ENCODE data around the gene HUNK.
"Not testable (repeated sequence)": the region's sequence is repeated elsewhere in the genome, so short reads cannot be mapped to it uniquely, and the experiment has no call there.

HUNK gene

DNA sequence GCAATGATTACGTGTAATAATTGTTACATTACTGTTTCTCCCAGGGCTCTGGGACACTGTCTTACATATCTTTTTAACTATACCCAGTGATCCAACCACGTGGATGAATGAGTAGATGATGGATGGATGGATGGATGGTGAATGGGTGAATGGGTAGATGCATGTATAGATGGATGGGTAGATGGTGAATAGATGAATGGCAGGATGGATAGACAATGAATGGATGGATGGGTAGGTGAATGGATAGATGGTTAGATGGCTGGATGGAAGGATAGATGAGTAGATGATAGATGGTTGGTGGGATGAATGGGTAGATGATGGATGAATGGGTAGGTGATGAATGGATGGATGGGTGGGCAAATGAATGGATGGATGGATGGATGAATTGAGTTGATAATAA, 135.9 kb downstream of the HUNK start:
- no peak for DNase-seq

DNA sequence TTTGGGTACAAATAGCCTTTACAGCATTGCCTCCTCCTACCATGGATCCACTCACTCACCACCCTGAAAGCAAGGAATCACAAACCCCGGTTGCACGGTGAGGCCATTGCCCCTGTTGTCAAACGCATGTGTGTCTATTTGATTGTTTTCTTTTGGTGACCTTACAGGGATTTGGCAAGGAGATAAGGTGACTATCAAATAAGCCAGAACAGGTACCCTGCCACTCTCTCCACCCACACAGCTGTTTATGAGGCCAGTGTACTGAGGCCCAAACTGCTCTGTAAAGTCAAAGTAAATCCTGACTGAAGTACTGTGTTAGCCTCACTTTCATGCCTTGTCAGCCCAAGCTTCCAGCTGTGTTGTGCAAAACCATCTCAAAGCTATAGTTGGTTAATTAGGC, 136.4 kb downstream of the HUNK start:
- no peak for DNase-seq

DNA sequence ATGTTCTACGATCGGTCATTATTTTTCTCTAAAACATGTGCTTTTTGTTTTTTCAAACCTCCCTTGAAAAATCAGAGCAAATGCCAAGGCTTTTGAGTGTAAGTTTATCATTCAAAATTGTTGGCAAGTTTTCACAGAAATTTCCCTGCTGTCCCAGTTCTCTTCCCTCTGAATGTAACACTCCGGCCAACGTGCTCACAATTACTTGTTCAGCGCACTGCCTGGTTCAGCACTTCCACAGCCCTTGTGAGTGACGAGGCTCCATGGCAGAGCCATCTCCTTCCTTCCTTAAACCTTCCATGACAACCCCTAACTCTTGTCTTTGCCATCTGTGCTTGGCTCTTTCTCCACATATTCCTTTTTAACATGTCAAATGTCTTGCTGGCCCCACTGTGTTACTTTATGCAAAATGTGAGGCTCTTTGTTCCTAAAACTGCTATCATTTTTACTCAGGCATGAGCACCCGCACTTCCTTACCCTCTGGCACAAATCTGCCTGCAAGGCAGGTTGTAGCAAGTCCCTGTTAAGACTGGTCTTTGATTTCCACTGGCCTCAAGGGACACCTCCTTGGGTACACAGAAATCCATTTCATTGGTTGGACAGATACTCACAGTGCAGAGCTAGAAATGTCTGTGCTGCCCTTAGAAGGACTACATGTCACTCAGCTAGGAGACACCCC, 142.8 kb downstream of the HUNK start:
- DNase-seq, result no peak

DNA sequence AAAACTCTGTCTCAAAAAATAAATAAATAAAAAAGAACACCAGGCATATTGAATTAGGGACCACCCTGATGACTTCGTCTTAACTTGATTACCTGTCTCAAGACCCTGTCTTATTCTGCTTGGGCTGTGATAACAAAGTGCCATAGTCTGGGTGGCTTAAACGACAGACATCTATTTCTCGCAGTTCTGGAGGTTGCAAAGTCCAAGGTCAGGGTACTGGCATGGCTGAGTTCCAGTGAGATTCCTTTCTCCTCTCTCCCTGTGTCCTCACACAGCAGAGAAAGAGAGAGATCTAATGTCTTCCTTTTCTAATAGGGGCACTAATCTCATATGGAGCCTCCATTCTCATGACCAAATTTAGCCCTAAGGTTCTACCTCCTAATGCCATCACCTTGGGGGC, 145.6 kb downstream of the HUNK start:
- DNase-seq, result no peak

DNA sequence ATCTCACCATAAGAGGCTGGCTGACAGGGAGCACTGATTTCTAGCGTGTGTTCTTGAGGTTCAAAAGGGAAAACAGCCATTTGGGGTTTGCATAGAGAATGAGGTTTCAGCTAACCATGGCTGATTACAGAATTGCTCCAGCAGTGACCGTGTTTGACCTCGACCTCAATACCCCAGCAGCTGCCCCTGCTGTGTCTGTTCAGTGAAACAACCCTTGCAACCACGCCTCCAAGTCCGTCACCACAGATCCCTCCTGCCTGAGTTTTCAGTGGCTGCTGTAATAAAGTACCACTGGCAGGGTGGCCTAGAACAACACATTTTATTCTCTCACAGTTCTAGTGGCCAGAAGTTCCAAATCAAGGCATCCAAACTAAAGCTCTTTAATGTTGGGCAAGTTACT, 147.7 kb downstream of the HUNK start:
- no peak for DNase-seq

DNA sequence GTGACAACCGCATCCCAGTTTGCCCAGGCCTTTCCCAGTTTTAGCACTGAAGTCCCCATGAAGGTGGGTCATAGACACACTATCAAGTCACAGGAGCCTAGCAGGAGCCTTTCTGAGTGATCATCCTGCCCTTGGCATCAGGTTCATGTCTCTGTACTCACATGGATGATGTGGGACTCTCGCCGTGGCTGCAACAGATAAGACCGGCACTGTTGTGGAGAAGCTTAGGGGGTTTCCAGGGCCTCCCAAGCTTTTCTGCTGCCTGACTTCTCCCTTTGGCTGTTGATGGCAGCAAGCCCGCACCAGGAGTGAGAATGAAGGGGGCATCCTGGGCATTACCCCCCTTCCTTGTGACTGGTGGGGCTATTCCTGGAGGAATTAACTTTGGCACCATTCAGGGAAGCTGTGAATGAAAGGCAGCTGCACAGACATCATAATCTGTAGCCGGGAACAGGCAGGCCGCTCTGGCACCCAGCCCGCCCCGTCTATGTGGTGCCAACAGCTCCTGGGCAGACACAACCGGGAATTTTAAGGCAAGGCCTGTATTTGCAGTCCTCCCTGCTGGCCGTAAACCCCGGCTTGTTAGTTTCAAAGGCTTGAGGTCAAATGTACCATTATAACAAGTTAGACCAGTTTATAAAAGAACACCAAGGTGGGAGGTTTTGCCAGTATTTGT, 148.6 kb downstream of the HUNK start:
- DNase-seq, result no peak

DNA sequence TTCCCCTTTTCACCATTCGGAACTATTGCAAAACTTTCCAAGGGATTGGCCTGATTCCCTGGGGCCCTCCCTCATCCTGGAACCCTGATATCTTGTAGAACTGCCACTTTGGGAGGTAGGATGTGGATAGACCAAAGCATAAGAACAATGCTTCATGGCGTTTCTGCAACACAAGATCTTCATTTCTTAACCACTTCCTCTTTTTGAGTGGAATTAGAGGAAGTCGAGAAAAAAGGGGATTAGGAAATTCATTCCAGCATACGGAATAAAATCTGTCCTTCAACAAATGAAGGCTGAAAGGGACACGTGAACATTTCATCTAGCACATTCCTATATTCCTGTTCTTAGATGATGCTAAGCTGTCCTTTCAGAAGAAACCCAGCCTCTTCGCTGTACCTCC, 149.3 kb downstream of the HUNK start:
- DNase-seq, result no peak

DNA sequence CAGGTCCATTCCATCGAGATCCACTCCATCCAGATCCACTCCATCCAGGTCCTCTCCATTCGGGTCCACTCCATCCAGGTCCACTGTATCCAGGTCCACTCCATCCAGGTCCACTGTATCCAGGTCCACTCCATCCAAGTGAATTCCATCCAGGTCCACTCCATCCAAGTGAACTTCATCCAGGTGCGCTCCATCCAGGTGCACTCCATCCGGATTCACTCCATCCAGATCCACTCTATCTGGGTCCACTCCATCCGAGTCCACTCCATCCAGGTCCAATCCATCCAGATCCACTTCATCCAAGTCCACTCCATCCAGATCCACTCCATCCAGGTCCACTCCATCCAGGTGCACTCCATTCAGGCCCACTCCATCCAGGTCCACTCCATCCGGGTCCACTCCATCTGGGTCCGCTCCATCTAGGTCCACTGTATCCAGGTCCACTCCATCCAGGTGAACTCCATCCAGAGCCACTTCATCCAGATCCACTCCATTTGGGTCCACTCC, 157.4 kb downstream of the HUNK start:
- DNase-seq, result no peak

DNA sequence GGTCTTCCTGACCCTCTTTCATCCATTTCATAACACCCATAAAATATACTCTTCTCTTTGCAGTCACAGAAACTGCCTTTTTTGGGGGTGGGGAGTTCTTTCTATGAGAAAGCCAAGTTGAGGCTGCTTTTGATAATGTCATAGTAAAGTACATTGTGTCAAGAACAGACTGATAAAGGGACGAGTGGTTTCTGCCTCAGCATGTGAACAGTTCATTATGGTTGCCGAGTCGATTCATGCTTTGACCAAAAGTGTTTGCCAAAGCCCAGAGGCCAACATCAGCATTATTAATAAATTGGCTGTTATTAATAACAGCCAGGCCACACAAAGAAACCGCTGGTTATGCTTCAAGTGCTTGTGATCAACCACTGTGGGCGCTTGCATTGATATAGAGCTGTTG, 162.0 kb downstream of the HUNK start:
- no peak for DNase-seq

DNA sequence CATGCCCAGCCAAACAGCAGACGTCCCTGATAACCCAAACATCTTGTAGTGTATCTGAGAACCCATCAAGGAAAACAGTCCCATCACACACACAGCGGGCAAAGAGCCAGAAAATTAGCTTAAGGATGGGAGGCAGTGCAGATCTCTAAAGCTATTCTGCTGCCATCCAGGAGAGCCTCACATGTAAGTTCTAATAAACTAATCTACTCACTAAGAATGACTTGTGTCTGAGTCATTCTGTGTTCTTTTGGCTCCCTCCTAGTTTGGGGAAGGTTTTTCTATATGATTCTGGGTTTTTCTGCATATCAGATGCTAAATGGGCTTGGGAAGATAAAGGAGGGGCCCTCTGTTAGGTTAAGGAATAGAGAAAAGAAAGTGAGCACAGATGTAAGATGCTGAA, 162.8 kb downstream of the HUNK start:
- peak; percentile 58 for DNase-seq

DNA sequence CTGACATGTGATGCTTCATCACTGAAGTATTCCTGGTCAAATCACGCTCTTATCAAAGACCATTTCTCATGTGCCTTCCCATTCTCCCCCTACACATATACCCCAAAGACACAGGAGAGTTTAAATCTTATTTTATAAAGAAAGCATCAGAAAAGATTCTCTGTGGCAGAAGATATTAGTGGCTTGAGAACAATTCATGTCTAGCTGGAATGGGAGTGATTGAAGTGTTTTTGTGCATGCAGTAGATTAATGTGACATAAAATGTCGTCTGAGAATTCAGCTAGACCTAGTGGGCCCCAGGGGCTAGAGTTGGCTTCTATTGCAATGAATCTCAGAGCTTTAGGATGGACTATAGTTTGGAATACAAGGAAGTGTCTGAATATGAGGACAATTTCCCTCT, 163.9 kb downstream of the HUNK start:
- DNase-seq, result no peak

DNA sequence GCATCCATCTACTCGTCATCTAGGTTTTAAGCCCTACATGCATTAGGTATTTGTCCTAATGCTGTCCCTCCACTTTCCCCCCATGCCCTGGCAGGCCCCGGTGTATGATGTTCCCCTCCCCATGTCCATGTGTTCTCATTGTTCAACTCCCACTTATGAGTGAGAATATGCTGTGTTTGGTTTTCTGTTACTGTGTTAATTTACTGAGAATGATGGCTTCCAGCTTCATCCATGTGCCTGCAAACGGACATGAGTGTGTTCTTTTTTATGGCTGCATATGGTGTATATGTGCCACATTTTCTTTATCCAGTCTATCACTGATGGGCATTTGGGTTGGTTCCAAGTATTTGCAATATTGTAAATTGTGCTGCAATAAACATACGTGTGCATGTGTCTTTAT, 165.9 kb downstream of the HUNK start:
- DNase-seq, result not testable (repeated sequence)

DNA sequence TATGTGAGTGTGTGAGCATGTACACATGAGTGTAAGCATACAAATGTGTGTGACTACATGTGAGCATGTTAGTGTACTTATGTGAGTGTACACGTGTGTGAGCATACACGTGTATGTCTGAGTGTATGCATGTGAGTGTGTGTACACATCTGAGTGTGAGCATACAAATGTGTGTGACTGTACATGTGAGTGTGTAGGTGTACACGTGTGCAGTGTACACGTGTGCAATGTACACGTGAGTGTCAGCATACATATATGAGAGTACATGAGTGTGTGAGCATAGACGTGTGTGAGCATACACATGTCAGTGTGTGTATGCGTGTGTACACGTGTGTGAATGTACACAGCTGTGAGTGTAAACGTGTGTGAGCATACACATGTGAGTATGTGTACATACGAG, 170.6 kb downstream of the HUNK start:
- DNase-seq, result no peak

DNA sequence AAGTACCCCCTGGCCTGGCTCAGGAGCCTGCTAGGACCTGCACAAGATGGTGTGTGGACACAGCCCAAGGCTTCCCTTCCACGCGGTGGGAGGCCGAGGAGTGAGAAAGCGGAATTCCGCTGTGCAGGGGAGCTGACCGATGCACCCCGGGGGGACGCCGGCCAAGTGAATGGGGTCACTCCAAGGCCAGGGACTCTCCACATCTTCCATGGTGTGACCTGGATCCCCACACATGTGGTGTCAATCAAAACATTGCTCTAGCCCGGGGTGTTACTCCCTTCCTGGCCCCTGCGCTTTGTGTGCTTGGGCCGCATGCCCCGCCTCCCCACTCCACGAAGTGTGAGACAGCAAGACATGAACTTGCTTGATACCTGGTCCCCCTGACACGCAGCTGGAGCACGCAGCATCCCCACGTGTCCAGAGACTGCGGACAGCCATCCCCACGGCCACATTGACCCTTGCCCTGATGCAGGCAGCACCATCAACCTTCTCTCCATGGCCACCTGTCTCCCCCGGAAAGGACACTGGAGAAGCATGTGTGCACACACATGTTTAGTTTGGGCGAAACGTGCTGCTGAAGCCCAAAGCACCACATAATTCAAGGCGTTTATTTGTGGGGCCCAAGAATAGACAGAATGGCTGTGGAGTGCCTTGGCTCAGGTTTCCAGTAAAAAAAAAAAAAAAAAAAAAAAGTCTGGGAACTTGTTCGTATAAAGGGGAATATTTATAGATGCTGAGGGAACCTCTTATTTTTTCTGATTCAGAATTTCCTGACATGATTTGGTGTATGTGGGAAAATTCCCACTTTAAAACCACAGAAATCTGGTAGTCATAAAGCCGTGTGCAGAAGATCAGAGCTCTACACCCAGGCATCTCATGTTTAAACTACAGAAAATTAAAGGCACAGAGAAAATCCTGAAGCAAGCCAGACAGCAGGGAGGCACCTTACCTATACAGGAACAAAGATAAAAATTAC, 171.7 kb downstream of the HUNK start:
- peak; percentile 77 for DNase-seq

DNA sequence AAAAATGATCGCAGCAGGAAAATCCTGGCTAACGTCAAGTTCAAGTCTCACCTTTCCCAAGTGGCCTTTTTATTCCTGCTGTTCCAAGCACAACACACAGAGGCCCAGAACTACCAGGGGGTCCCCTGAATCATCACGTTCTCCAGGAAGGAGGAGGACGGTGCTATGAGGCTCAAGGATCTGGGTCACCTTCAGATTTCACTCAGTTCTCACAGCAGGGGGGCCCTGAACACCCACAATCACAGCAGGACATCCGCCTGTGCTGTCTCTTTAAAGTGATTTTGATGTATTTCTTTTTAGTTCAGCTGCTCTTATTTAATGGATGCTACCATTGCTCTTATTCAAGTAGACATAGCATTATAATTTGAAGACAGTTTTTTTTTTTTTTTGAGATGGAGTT, 173.4 kb downstream of the HUNK start:
- no peak for DNase-seq

DNA sequence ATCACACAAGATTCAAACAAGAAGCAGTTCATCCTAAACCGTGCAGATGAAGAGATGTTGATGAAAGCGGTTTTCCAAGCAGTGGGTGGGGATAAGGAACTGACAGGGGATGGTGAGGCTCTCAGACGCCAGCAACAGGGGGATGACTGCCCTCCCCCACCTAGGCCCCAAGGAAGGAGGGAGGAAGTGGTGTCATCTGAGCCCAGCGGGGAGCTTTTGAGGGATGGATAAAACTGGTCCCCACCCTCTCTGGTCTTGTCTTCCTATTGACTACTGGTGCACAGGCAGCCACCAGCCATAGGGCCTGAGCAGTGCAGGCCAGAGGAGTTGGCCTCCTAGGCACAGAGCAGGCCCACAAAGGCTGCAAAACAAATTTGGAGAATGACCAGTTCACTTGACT, 175.5 kb downstream of the HUNK start:
- DNase-seq, result peak; percentile 46
